Calu3 (cell line): Measurements from ENCODE around the gene ZNF496. TPM values are rescaled to one million over a fixed set of nuclear protein-coding genes. Genes with fewer than 3 reads are reported as not detected.
"Not testable (repeated sequence)": the region's sequence is repeated elsewhere in the genome, so short reads cannot be mapped to it uniquely, and the experiment has no call there.

Source experiments
- BruUV-seq: library from RNA; stranded (reverse); fragments of 400-500 nt; replicated peaks from 2 replicates; lab custom pipeline; 2021; lab: Mats Ljungman, UMichigan
- CTCF ChIA-PET: fragments of 300-600 bp; sonication (Branson Sonifier 250); formaldehyde crosslinking; loops from one replicate; lab custom pipeline; 2022; ENCODE audit warnings: antibody characterized with exemption; lab: Charles Lee
- DNase-seq: peaks from one replicate; pipeline ENCODE4 v3.0.0; 2022
- H3K27ac Mint-ChIP-seq: one replicate; pipeline ENCODE4 v1.8.0; 2022; ENCODE audit warnings: mixed read lengths; ENCODE audit not compliant: unreplicated experiment
- H3K27me3 Mint-ChIP-seq: one replicate; pipeline ENCODE4 v1.8.0; 2022; ENCODE audit warnings: mixed read lengths; ENCODE audit not compliant: unreplicated experiment
- H3K36me3 Mint-ChIP-seq: one replicate; pipeline ENCODE4 v1.8.0; 2022; ENCODE audit warnings: mild to moderate bottlenecking, moderate library complexity, mixed read lengths; ENCODE audit not compliant: insufficient read depth, unreplicated experiment
- H3K4me1 Mint-ChIP-seq: one replicate; pipeline ENCODE4 v1.8.0; 2022; ENCODE audit warnings: mild to moderate bottlenecking, low read depth, mixed read lengths; ENCODE audit not compliant: unreplicated experiment
- H3K4me3 Mint-ChIP-seq: one replicate; pipeline ENCODE4 v1.8.0; 2022; ENCODE audit warnings: mild to moderate bottlenecking, low read depth, moderate library complexity, mixed read lengths; ENCODE audit not compliant: unreplicated experiment
- H3K9me3 Mint-ChIP-seq: one replicate; pipeline ENCODE4 v1.8.0; 2022; ENCODE audit warnings: low read depth, mixed read lengths; ENCODE audit not compliant: unreplicated experiment
- CTCF ChIP-seq: fragments of 200-600 bp; IDR thresholded peaks from one replicate; pipeline ENCODE4 v1.8.0; 2022; ENCODE audit warnings: antibody characterized with exemption; ENCODE audit not compliant: unreplicated experiment
- intact Hi-C: fragments of 100-400 bp; cut with micrococcal nuclease; formaldehyde crosslinking; loops from one replicate; pipeline ENCODE4 v1.10.0; 2022; ENCODE audit not compliant: unreplicated experiment
- total RNA-seq: library from RNA; stranded (reverse); gene quantifications from 2 replicates; pipeline ENCODE4 v1.2.3, GENCODE V29; 2022

The ZNF496 gene
- total RNA-seq, 1 experiment from 2014 or later = 36.9 TPM

- TF ChIP-seq CTCF = no peak
- Mint-ChIP-seq H3K27ac (no peak overlapping the region), H3K27me3 (no peaks in the 10 kb centered on the region), H3K4me3 (no peak overlapping the region), H3K36me3 (no peaks in the 10 kb centered on the region), H3K9me3 (peaks cover 13% of the 10 kb centered on the region), H3K4me1 (no peaks in the 10 kb centered on the region)
- no TSS peak for BruUV-seq
- intact Hi-C loops = no loop called here
- CTCF ChIA-PET = no interaction called here
- DNase-seq = no peak
Observed at GRCh38 chr1:247375747-247376146, 44.1 kb upstream of the ZNF496 start.

GRCh38 chr1:247374651-247375334, 43.1 kb upstream of the ZNF496 start:
- H3K36me3 Mint-ChIP-seq, H3K27ac Mint-ChIP-seq, H3K4me1 Mint-ChIP-seq, BruUV-seq, H3K27me3 Mint-ChIP-seq, DNase-seq, H3K4me3 Mint-ChIP-seq, CTCF ChIA-PET, intact Hi-C loops: not testable (repeated sequence)
- H3K9me3 Mint-ChIP-seq = peaks cover 11% of the 10 kb centered on the region

- BruUV-seq = no TSS peak
- TF ChIP-seq CTCF = no peak
- H3K4me3 Mint-ChIP-seq = no peak overlapping the region
- no peak overlapping the region for H3K27ac Mint-ChIP-seq
- intact Hi-C loops = no loop called here
- peaks cover 5% of the 10 kb centered on the region for H3K9me3 Mint-ChIP-seq
- CTCF ChIA-PET = no interaction called here
- no peaks in the 10 kb centered on the region for H3K27me3 Mint-ChIP-seq
- H3K4me1 Mint-ChIP-seq = no peaks in the 10 kb centered on the region
- no peaks in the 10 kb centered on the region for H3K36me3 Mint-ChIP-seq
- DNase-seq = no peak
Observed at GRCh38 chr1:247373721-247374141, 42.1 kb upstream of the ZNF496 start.

GRCh38 chr1:247371801-247372259, 40.2 kb upstream of the ZNF496 start:
- H3K27ac Mint-ChIP-seq = no peak overlapping the region
- DNase-seq = no peak
- no peaks in the 10 kb centered on the region for H3K27me3 Mint-ChIP-seq
- peaks cover 3% of the 10 kb centered on the region for H3K9me3 Mint-ChIP-seq
- intact Hi-C loops = loop anchor here (1.0 kb wide), 1 partner anchor 115 kb away; no protein-coding TSS in a partner anchor
- no TSS peak for BruUV-seq
- H3K4me1 Mint-ChIP-seq = no peaks in the 10 kb centered on the region
- no peak overlapping the region for H3K4me3 Mint-ChIP-seq
- TF ChIP-seq CTCF = no peak
- no peaks in the 10 kb centered on the region for H3K36me3 Mint-ChIP-seq
- CTCF ChIA-PET = no interaction called here
